ENCODE results near the gene GLTPD2.

GRCh38 chr17:4744999-4745969 lies 43.5 kb upstream of the GLTPD2 start:
- TF ChIP-seq CTCF (IDR thresholded peaks at IDR 0.05; ENCODE audit: poor library complexity): no peak
- TF ChIP-seq EZH2phosphoT487 (IDR thresholded peaks at IDR 0.05; ENCODE audit: low read depth, severe bottlenecking, unreplicated experiment): no peak

Data from hepatocyte (in vitro differentiated cells).